Midbrain (tissue), 1 donor: ENCODE data around the gene VAV1.
"Not testable (repeated sequence)": the region's sequence is repeated elsewhere in the genome, so short reads cannot be mapped to it uniquely, and the experiment has no call there.

Source experiments
- DNase-seq: peaks from one replicate; lab custom pipeline; 2025; lab: John Stamatoyannopoulos, UW

Gene VAV1

DNA sequence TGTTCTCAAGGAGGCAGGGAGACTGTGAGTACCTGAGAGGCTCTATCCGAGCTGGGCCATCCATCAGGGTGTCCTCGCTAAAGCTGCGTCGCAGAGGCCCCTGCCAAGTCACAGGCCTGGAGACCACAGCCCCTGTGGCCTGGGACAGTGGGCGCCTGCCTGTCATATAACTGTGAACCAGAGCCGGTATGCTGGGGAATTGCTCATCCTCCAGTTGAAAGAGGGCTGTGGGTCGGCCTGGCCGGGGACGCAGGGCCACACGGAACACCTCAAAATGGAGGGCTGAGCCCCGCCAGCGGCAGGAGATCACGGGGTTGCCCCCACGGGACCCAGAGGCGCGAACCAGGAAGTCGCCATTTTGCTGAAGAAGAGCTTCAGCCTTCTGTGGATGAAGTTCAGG lies 11.9 kb upstream of the VAV1 start:
- no peak for DNase-seq

DNA sequence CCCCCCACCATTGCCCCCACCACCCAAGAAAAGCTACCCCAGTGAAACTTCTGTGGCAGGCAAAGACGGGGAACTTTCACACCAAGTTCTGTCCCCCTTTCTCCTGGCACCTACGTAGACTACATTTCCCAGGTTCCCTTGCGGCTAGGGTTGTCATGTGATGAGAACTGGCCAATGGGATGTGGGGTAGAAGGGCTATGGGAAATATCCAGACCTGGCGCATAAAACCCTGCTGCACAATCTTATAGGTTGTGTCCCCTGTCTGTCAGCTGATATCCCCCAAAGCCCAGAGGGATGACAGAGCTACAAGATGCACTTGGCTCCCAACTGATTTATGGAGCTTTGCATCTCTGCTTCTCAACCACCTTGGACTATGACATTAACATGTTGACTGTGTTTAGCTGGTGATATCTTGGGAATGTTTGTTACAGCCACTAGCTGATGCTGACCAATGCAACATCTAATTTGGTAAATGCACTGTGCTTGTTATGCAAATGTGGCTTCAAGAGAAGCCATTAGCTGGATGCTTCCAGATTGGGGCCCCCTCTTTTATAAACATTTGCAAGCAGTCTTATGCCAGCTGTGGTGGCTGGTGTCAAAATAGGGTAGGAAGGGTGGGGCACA lies 11.3 kb upstream of the VAV1 start:
- no peak for DNase-seq

DNA sequence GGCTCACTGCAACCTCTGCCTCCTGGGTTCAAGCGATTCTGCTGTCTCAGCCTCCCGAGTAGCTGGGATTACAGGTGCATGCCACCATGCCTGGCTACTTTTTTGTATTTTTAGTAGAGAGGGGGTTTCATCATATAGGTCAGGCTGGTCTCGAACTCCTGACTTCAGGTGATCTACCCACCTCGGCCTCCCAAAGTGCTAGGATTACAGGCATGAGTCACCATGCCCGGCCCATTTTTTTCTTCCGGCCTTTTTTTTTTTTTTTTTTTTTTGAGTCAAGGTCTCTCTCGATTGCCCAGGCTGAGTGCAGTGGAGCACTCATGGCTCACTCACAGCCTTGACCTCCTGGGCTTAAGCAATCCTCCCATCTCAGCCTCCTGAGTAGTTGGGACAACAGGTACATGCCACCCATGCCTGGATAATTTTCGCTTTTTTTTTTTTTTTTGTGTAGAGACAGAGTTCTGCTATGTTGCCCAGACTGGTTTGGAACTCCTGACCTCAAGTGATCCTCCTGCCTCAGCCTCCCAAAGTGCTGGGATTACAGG lies 10.2 kb upstream of the VAV1 start:
- not testable (repeated sequence) for DNase-seq

DNA sequence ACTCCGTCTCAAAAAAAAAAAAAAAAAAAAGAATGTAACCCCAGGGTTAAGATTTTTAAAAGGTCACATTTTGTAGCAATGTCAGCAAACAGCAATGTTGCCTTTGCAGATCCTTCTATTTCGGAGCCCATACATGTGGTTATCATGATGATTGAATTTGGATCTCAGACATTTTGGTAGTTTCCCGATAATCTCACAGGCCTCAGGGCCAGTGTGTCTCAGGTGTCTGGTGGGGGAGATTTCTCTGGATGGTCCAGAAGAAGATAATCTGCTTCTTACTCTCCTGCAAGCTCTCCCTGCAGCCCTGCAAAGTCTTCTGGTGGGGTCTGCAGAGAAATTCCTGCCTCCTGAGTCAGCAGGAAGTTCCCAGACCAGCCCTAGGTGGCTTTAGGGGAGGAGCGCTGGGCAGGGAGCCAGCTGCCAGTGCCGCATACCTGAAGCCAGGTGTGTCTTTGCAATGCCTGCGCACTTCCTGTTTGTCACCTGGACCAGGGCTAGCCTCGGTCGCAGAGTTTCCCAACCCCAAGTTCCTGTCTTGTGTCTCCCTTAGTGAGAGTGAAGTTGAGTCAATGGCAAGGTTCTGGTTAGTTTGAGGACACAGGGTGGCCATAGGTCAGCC lies 6.7 kb upstream of the VAV1 start:
- no peak for DNase-seq

DNA sequence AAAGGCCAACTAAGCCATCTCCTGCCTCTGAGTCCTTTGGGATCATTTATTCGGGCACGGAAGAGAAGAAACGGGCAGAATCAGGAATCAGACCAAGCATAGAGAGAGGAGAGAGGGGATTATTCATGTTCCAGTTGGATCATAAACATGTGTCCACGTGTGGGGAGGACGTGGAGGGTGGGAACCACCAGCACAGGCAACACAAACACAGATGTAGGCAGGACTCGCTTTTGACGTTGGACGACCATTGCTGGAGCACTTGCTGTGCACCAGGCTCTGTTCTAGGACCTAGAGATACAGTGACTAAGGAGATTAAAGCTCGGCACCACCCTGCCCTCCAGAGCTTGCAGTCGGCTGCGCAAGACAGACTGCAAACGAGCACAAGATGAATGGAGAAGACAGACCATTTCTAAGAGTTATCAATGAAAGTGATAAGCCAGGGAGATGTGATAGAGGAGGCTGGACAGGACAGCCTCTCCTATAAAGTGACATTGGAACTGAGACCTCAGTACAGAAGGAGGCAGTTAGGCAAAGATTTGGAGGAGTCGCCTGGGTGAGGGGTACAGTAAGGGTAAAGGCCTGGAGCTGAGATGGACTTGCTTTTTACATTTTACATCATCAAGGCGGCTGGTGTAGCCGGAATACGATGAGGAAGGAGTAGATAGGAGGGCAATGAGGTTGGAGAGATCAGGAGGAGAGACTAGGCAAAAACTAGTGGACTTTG lies 6.0 kb upstream of the VAV1 start:
- DNase-seq: no peak

DNA sequence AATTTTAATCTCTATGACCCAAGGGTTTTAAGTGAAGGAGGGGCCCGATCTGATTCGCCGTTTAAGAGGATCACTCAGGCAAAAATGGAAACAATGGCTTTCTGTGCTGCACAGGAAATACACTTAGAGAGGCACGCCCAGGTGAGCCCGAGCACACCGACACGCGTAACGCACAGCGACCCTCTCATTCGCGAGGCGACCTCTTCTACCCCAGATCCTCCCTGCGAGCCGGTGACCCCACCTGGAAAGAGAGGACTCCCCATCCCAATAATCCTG lies 5.5 kb upstream of the VAV1 start:
- DNase-seq: no peak

DNA sequence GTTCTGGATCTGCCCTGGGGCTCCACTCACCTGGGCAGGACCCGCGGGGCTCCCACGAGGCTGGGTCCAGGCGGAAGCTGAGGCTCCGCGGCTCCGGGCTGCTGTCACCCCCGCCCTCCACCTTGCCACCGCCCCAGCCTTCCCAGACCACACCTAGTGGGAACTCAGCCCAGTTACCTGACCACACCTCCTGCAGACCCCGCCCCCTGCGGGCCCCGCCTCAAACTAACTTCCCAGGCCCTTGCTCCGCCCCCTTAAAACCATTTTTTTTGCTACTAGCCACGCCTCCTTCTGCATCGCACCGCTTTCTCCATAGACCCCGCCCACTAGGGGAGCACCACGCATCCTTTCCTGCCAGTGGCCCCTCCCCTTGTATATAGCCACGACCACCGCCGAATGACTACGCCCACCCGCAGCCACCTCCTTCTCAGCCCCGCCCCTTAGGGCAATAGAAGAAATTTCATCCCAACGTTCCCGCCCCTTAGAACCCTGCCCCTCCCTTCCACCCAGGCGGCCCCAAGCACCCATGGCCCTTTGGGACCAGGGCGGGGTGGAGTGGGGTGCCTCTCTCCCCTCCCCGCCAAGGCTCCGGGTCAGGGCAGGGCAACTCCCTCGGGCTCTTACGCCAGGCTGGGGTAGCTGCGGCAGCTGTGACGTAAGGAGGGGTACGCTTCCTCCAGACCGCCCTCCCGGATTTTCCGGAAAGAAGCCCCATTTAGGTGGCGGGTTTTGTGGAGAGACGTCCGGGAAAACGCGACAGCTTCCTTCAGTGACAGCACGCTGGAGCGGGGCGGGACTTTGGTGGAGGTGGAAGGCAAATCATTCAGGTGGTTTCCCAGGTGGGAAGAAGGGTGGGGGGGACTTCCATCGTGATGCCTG lies 4.9 kb upstream of the VAV1 start, which contains the start of gene SH2D3A:
TSS of gene SH2D3A (minus strand) at position 79 of the 879 bp plus-strand sequence. CDS start 3,687 bp downstream, outside the sequence.
- DNase-seq: no peak

DNA sequence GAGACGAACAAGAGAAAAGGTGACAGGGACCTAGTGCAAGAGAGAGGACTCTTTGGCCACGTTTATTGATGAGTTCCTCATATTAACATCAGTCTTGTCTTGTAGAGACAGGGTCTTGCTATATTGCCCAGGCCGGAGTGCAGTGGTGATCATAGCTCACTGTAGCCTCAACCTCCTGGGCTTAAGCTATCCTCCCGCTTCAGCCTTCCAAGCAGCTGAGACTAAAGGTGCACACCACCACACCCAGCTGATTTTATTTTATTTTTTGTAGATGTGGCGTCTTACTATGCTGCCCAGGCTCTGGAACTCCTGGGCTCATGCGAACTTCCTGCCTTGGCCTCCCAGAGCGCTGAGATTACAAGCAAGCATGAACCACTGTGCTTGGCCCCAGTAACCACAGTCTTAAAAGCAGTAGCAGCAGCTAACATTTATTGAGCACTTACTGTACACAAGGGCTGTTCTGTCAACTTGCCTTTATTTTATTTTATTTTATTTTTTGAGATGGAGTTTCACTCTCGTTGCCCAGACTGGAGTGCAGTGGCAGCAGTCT lies 4.2 kb upstream of the VAV1 start:
- no peak for DNase-seq

DNA sequence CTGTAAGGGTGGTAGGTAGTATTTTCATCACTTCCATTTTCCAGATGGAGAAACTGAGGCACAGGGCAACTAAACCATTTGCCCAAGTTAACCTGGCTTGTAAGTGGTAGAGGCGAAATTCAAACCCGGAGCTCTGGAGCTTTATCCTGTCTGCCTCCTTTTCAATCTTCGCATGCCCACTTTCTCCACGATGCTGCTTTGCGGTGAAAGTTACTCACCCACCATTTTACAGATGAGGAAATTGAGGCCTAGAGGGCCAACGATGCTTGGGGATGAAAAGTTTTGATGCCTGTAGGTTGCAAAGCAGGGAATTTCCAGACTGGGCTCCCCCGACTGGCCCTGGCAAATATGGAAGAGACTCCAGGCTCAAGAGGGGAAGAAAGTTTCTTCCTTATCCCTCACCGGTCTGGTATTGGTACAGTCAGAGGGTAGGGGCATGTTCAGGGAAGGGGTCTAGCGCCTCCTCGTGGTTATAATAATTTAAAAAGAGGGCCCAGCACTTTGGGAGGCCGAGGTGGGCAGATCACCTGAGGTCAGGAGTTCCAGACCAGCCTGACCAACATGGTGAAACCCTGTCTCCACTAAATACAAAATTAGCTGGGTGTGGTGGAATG lies 3.4 kb upstream of the VAV1 start:
- DNase-seq: no peak

DNA sequence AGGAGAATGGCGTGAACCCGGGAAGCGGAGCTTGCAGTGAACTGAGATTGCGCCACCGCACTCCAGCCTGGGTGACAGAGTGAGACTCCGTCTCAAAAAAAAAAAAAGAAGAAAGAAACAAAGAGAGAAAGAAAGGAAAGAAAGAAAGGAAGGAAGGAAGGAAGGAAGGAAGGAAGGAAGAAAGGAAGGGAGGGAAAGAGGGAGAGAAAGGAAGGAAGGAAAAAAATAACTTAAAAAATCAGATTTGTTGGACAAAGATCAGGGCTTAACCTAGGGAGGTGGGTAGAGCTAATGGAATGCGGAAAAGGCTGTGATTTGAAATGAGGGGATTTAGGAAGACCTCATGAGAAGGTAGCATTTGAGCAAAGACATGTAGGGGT lies 870 bp upstream of the VAV1 start:
- not testable (repeated sequence) for DNase-seq

DNA sequence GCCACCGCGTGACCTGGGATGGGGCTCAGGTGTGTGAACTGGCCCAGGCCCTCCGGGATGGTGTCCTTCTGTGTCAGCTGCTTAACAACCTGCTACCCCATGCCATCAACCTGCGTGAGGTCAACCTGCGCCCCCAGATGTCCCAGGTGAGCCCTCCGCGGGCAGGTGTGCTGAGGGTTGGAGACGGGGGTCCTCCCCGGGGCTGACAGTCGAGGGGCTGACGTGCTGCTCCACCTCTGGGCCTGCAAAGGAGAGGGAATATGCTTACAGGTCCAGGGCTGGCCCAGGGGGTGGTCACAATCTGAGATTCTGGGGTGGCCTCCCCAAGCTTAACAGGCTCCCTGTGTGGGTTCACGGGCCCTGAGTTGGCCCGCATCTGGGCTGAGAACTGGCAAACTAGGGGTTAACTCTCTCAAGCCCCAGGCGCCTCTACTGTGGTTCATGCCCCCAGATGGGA lies 386 bp downstream of the VAV1 start:
- no peak for DNase-seq

DNA sequence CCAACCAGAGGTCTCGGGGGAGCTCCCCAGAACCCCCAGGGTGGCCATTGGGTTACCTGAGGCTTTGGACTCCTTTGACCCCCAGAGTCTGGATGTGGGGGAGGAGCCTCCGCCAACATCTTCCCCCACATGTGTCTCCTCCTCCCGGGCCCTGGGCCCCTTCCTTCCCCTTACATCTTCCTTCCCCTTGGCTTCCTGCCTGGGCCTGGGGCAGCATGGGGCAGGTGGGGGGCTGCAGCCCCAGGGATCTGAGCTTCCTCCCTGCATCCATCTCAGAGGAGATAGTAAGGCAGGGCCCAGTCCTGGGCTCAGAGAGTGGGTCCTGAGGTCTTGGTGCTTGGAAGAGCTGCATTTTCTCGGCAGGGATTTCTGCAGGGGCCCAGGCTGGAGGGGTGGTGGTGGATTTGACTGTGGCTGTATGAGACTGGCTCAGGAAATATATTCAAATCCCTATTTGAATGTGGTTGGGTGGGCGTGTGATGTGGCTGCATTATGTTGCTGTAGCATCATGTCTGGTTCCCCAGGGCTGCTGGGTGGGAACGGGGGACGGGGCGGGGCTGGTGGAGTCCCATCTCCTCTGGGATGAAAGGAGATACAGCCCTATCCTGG lies 919 bp downstream of the VAV1 start:
- DNase-seq: peak; percentile 10

DNA sequence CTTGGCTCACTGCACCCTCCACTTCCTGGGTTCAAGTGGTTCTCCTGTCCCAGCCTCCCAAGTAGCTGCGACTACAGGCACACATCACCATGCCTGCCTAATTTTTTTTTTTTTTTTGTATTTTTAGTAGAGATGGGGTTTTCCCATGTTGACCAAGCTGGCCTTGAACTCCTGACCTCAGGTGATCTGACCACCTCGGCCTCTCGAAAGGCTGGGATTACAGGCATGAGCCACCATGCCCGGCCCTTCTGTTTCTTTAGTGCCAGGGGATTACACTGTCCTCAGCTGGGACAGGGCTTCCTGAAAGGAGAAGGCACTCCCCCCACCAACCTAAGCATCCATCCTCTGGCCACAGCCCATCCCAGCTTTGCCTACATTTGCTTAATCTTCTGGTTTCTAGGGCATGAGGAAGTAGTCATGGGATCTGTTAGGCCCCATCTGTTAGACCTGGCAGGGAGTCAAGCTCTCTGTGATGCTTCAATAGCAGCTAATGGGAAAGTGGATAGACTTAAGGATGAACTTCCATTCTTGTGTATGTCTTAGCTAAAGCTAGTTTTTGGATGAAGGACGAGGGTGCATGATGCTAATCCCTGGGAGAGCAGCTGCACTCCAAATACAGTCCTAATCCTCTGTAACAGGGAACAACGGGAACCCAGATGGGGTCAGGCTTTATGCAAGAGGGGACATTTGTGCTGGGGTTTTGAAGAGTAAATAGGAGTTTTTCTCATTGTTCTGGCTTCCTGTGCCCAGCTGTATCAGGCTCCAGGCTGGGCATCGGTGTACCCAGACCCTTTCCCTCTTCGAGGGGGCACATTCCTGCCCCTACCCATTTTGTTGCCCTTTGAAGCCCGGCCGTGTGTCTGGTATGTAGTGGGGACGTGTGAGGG lies 2.6 kb downstream of the VAV1 start:
- no peak for DNase-seq

DNA sequence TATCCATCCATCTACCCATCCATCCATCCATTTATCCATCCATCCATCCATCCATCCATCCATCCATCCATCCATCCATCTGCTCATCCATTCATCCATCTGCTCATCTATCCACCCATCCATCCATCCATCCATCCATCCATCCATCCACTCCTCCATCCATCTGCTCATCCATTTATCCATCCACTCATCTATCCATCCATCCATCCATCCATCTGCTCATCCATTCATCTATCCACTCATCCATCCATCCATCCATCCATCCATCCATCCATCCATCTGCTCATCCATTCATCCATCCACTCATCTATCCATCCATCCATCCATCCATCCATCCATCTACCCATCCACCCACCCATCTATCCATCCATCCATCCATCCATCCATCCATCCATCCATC lies 3.5 kb downstream of the VAV1 start:
- not testable (repeated sequence) for DNase-seq

DNA sequence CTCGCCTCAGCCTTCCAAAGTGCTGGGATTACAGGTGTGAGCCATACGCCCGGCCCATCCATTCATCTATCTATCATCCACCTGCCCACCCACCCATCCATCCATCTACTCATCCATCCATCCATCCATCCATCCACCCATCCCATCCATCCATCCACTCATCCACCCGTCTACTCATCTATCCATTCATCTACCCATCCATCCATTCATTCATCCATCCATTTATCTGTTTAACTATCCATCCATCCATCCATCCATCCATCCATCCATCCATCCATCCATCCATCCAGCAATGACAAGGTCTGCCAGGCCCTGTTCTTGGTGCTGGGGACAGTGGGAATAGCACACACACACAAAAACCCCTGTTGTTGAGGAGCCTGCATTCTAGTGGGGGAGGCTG lies 4.5 kb downstream of the VAV1 start:
- DNase-seq: no peak

DNA sequence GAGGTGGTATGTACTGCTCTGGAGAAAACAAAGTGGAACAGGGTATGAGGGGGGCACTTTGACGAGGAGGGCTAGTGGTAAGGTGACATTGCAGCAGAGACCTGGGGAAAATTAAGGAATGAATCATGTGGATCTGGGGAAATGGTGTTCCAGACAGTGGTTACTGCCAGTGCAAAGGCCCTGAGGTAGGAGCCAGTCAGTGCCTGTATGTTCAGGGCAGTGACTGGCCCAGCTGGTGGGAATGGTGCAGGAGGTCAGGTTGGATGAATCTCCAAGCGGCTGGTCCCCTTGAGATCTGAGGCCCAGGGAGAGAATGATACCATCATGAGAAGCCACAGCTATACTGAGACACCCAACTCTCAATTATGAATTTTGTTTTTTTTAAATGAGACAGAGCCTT lies 4.9 kb downstream of the VAV1 start:
- no peak for DNase-seq

DNA sequence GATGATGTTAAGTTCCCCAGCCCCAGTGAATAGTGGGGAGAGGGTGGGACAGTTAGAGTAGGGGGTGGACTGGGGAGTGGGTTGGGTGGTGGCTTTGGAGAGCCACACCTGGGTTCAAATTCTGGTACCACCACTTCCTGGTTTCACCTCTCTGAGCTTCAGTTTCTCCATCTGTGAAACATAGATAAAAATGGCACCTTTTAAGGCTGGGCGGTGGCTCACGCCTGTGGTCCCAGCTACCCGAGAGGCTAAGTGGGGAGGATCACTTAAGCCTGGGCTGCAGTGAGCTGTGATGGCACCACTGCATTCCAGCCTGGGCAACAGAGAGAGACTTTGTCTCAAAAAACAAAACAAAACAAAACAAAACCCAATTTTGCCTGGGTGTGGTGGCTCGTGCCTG lies 5.9 kb downstream of the VAV1 start:
- no peak for DNase-seq

DNA sequence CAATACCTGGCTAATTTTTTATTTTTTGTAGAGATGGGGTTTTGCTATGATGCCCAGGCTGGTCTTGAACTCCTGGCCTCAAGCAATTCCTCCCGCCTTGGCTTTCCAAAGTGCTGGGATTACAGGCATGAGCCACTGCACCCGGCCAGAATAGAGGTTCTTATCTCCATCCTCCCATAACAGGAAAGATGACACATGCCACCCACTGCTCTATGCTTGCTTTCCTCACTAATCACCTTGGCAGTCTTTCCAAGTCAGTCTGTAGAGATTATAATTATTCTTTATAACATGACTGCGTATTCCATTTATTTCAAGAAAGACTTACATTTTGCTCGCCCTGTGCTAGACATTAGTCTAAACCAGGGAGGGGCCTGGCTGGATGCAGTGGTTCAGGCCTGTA lies 6.7 kb downstream of the VAV1 start:
- no peak for DNase-seq

DNA sequence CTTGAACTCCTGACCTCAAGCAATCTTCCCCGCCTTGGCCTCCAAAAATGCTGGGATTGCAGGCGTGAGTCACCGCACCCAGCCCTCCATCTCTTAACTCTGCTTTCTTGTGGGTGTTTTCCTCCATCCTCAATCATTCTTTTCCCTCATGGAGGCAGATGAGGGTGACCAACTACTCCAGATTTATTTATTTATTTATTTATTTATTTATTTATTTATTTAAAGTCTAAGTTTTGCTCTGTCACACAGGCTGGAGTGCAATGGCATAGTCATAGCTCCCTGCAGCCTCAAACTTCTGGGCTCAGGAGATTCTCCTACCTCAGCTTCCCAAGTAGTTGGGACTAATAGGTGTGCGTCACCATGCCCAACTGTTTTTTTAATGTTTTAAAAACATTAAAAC lies 14.9 kb downstream of the VAV1 start:
- DNase-seq: no peak

DNA sequence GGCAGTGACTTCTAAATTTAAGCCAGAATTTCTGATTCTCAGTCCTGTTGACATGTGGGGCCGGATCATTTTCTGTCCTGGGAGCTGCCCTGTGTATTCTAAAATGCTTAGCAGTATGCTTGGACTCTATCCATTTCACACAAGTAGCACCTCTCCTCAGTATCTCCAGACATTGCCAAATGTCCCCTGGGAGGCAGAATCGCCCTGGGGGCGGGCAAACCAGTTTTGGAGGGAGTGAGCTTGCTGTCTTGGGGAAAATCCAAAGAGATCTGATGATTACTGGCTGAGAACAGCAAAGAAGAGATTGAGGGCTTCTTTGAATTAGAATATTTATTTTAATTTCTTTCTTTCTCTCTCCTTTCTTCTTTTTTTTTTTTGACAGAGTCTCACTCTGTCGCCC lies 16.4 kb downstream of the VAV1 start:
- DNase-seq: no peak
